Activated effector memory CD4-positive, alpha-beta T cell treated with anti-CD3 and anti-CD28 coated beads, Interleukin-2, amount 50 U/mL, for 16 hours (primary cell): Measurements from ENCODE around the gene IL1RL1.
A peak's percentile ranks its signal among the peaks of the same experiment; 100 is the strongest.

Experiments
- DNase-seq: peaks from one replicate; pipeline ENCODE4 v3.0.0-alpha.2; 2020

Gene IL1RL1

GRCh38 chr2:102294802-102295489, 16.4 kb upstream of the IL1RL1 start:
- no peak for DNase-seq

- DNase-seq, result no peak
Measured at GRCh38 chr2:102295566-102295965, 15.8 kb upstream of the IL1RL1 start.

GRCh38 chr2:102296449-102296848, 14.9 kb upstream of the IL1RL1 start:
- no peak for DNase-seq

GRCh38 chr2:102297891-102298290, 13.5 kb upstream of the IL1RL1 start:
- DNase-seq, result no peak

GRCh38 chr2:102301867-102302362, 9.4 kb upstream of the IL1RL1 start:
- DNase-seq, result peak; percentile 69

- DNase-seq, result no peak
Measured at GRCh38 chr2:102302458-102302857, 8.9 kb upstream of the IL1RL1 start.

- DNase-seq, result no peak
Measured at GRCh38 chr2:102303589-102303988, 7.8 kb upstream of the IL1RL1 start.

GRCh38 chr2:102304268-102304667, 7.1 kb upstream of the IL1RL1 start:
- DNase-seq, result no peak

- peak; percentile 63 for DNase-seq
Measured at GRCh38 chr2:102304711-102305611, 6.4 kb upstream of the IL1RL1 start.

- no peak for DNase-seq
Measured at GRCh38 chr2:102306125-102306524, 5.2 kb upstream of the IL1RL1 start.

GRCh38 chr2:102313025-102313424, 1.7 kb downstream of the IL1RL1 start:
- no peak for DNase-seq

GRCh38 chr2:102313471-102313870, 2.1 kb downstream of the IL1RL1 start:
- no peak for DNase-seq

- DNase-seq, result no peak
Measured at GRCh38 chr2:102313950-102314349, 2.6 kb downstream of the IL1RL1 start.

GRCh38 chr2:102315921-102316320, 4.6 kb downstream of the IL1RL1 start:
- DNase-seq, result no peak

- DNase-seq, result no peak
Measured at GRCh38 chr2:102317715-102318114, 6.4 kb downstream of the IL1RL1 start.

GRCh38 chr2:102318437-102318836, 7.1 kb downstream of the IL1RL1 start:
- DNase-seq, result no peak

GRCh38 chr2:102321941-102322719, 10.8 kb downstream of the IL1RL1 start:
- no peak for DNase-seq

- DNase-seq, result peak; percentile 72
Measured at GRCh38 chr2:102324914-102325313, 13.6 kb downstream of the IL1RL1 start.

GRCh38 chr2:102331311-102331980, 20.1 kb downstream of the IL1RL1 start:
- DNase-seq, result no peak

- no peak for DNase-seq
Measured at GRCh38 chr2:102334486-102334885, 23.1 kb downstream of the IL1RL1 start.

GRCh38 chr2:102335871-102336366, 24.6 kb downstream of the IL1RL1 start:
- DNase-seq, result no peak

- DNase-seq, result no peak
Measured at GRCh38 chr2:102336502-102336945, 25.2 kb downstream of the IL1RL1 start.
